Right renal cortex interstitium (tissue), 3 donors: Measurements from ENCODE around the gene LRCH3. TPM values are rescaled to one million over a fixed set of nuclear protein-coding genes. Genes with fewer than 3 reads are reported as not detected.

Experiments
- DNase-seq, 3 donors: peaks; one replicate each; pipeline ENCODE4 v3.0.0-alpha.2; 2013; ENCODE audit warnings: low read depth in 3 of 3, low spot score in 2 of 3
- polyA plus RNA-seq, 3 donors: library from polyadenylated mRNA; unstranded; fragments of 120-200 nt; gene quantifications; one replicate each; pipeline ENCODE4 v1.2.1, GENCODE V29; 2013; ENCODE audit not compliant: insufficient read length in 3 of 3

Gene LRCH3
- 10 to 100 TPM; 34.4 to 39.5 (median 36.0) TPM for polyA plus RNA-seq

- DNase-seq: peak; percentile 63 to 80 (median 77)
These were observed at the start of gene LRCH3 for GRCh38 chr3:197791113-197791891. LRCH3 (plus strand) TSS chr3:197791254; CDS start chr3:197791279, 25 bp downstream.

DNA sequence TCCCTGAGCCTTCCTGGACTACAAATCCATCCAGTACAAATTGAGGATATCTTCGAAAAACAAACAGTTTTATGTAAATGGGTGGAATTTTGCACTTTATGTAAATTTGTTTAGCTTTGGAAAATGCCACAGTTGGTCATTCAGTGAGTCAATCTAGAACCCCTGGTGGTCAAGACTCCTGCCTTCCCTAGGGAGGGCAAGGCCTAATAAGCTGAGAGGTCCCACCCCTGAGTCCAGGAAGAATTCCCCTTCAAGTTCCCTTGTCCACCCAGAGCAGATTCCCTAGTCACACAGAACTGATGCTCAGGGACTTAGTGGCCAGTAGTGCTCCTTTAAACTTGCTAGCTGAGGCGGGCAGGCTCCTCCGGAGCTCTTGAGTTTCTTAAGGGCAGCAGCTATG is 48.3 kb upstream of the LRCH3 start:
- DNase-seq: no peak

- DNase-seq: no peak
These were observed 44.8 kb upstream of the LRCH3 start for GRCh38 chr3:197746209-197746608.

- no peak for DNase-seq
These were observed 44.2 kb upstream of the LRCH3 start for GRCh38 chr3:197746801-197747237.

DNA sequence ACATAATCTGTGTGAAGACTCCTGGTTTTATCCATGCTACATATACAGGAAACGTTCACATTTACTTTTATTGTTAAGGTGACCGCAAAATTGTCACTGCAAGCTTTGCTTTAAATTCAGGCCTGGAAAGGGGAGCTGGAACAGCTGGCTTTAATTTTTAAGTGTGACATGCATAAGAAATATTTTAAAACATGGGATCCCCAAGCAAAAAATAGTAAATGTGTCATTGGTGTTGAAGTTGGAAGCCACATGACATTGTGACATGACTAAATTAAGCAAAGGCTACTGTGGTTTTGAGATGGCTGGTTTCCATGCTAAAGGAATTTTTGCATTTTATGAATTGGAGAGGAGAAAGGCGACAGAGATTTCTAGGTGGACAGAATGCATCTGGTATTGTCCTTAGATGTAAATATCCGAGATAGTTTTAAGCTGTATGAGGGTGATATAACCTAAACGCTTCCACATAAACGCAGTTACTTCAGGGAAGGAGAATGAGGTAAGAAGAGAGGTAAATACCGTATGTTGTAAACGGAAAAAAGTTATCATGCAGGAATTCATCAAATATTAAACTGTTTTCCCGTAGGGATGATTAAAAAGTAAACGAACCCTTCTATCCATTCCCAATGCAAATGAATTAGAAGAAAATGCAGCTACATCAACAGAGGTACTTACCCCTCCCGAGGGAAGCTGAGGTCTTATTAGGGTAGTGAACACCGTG is 42.3 kb upstream of the LRCH3 start:
- DNase-seq: no peak

DNA sequence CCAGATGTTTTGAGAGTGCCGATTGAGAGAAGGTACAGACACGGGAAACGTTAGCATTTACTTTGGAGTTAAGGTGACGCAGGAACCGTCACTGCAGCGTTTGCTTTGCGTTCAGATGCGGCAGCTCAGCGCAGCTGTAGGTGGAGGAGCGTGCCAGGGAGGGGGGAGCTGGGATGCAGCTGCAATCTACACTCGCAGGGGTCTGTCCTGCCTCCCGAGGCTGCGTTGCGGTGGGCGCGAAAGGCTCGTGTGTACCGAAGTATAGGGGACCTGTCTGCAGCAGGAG is 41.8 kb upstream of the LRCH3 start:
- peak in 1 of 3 donors; percentile 50 for DNase-seq

- DNase-seq: peak; percentile 54 to 73 (median 69)
These were observed 41.3 kb upstream of the LRCH3 start, which contains the start of gene FYTTD1 for GRCh38 chr3:197749601-197750395. FYTTD1 (plus strand) TSS chr3:197749883; CDS start chr3:197749972, 89 bp downstream.

DNA sequence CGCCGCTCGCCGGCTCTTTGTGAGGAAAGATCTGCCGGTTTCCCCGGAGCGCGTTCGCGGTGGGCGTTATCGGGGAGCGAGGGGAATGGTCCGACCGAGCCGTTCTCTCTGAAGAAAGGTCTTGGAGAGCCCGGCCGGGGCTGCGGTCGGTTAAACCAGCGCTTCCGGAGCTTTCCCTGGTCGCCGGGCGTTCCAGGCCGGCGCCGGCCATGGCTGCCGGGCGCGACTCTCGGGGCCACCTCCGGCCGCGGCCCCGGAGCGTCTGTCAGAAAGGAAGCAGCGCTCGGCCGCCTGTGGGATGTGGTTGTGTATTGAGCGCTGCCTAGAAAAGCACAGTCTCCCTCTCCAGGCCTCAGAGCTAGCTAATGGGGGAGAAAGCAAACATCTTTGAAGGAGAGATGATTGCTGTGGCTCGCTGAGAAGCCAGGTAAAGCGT is 40.6 kb upstream of the LRCH3 start:
- peak; percentile 32 to 54 (median 53) for DNase-seq

- DNase-seq: peak in 2 of 3 donors; percentile 5 to 23
These were observed 40.0 kb upstream of the LRCH3 start for GRCh38 chr3:197750858-197751737.

- DNase-seq: no peak
These were observed 38.9 kb upstream of the LRCH3 start for GRCh38 chr3:197752107-197752506.

- no peak for DNase-seq
These were observed 37.8 kb upstream of the LRCH3 start for GRCh38 chr3:197753263-197753662.

GRCh38 chr3:197756704-197757103 is 34.4 kb upstream of the LRCH3 start:
- no peak for DNase-seq

DNA sequence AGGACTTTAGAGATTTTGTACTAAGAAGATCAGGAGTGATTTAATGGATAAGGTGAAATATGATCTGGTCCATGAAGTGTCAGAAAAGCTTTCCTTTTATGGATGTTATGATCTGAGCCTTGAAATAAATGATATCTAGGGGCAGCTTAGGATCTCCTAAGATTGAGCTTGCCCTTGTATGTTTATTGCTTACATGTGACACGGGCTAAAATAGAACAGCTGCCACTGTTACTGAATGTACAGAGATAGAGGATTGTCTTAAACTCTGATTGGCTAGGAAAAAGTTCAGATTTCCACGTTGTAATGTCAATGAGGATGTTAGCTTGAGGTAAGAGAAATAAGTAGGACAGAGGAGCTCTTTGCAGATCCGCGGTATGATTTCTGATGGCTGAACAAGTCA is 32.5 kb upstream of the LRCH3 start:
- DNase-seq: no peak

DNA sequence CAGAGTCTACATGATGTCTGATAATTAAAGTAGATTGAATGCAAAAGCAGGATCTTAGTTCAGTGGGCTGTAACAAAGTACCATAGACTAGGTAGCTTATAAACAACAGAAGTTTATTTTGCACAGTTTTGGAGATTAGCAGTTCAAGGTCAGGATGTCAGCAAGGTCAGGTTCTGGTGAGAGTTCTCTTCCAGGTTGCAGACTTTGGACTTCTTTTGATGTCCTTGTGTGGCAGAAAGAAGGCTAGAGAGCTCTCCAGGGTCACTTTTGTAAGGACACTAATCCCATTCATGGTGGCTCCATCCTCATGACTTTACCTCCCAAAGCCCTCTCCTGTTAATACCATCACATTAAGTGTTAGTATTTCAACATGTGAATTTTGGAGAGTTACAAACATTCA is 29.3 kb upstream of the LRCH3 start:
- DNase-seq: no peak

DNA sequence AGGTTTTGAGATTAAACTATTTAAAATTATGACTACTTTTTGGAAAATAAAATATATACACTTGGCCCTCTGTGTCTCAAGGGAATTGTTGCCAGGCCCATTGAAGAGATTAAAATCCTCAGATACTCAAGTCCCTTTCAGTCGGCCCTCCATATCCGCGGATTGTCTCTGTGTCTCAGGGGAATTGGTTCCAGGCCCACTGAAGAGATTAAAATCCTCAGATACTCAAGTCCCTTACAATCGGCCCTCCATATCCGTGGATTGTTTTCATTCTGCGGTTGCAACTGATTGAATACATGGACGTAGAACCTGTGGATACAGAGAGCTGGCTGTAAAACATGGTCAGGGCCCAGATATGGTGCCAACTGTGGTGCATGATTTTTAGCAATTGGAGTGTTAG is 15.7 kb upstream of the LRCH3 start:
- no peak for DNase-seq

DNA sequence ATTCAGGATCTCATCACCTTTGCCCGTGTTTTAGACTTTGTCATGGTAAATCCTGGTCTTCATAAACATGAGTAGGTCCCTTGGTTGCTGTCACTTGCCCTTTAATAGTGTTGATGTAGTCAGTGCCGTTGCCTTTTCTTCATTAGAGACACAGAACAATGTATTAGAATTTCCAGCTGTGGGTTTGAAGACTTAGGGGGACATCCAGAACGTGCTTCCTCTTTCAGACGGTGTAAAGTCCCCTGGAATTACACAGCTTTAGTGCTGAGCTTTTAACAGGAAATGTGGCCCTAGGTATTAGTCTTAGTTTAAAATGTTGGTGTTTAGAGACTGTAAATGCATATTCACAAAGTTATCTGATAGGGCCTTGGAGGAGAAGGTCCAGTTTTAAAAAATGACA is 8.8 kb upstream of the LRCH3 start:
- DNase-seq: no peak

GRCh38 chr3:197784019-197784585 is 7.0 kb upstream of the LRCH3 start:
- DNase-seq: no peak

GRCh38 chr3:197787412-197787811 is 3.6 kb upstream of the LRCH3 start:
- no peak for DNase-seq

DNA sequence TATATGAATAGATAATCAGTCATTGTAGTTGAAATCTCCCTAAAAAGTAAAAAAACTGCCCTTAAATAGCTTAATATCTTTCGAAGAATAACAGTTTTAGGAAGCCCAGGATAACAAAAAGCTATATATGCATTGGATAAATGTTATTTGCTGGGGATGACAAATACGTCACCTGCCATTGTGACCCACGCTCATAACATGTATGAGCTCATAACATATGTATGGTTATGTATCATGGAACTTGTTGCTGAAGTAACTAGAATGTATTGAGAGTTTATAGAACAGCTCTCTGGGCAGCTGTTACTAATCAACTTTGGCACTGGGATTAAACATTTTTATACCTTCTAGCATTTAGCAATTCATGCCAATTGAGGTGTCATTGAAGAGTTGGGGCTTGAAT is 1.7 kb upstream of the LRCH3 start:
- no peak for DNase-seq

DNA sequence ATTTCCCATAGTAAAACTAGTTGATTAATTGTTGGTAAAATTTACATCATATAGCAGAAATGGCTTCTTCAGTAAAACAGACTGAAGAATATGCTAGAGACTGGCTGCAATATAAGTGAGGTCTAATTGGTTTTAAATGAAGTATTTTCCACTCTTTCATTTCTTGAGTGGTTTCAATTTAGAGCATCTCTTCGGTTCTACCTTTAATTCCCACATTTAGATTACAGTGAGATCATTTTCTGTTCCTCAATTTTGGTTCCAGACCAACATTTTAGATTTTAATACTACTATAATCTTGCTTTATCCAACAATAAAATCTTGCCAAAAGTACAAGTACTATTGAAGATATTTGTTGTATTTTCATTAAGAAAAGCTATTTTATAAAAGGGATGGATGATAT is 1.0 kb upstream of the LRCH3 start:
- DNase-seq: no peak
